ACC112 (cell line): ENCODE results near the gene CELSR1.

ENCODE experiments used
- H2AFZ ChIP-seq: fragments of 200-600 bp; sonication (generic); one replicate; pipeline ENCODE4 v1.6.0; 2017; ENCODE audit warnings: antibody characterized with exemption, low read length; ENCODE audit not compliant: unreplicated experiment
- H3K27ac ChIP-seq: fragments of 200-600 bp; sonication (generic); 2 replicates; pipeline ENCODE4 v1.5.1; 2014; ENCODE audit warnings: low read depth, mild to moderate bottlenecking, antibody characterized with exemption, low read length, moderate library complexity
- H3K27me3 ChIP-seq: fragments of 200-600 bp; sonication (generic); 2 replicates; pipeline ENCODE4 v1.6.1; 2014; ENCODE audit warnings: mild to moderate bottlenecking, antibody characterized with exemption, low read length, moderate library complexity, mixed read lengths; ENCODE audit not compliant: insufficient read depth
- H3K36me3 ChIP-seq: fragments of 200-600 bp; sonication (generic); 2 replicates; pipeline ENCODE4 v1.6.1; 2016; ENCODE audit warnings: mild to moderate bottlenecking, antibody characterized with exemption, low read length, moderate library complexity, mixed read lengths; ENCODE audit not compliant: insufficient read depth
- H3K4me1 ChIP-seq: fragments of 200-600 bp; sonication (generic); one replicate; pipeline ENCODE4 v1.6.1; 2016; ENCODE audit warnings: low read length, mixed read lengths; ENCODE audit not compliant: insufficient read depth, unreplicated experiment, control insufficient read depth
- H3K4me3 ChIP-seq: fragments of 200-600 bp; sonication (generic); 2 replicates; pipeline ENCODE4 v1.5.1; 2014; ENCODE audit warnings: mild to moderate bottlenecking, low read depth, low read length
- H3K79me2 ChIP-seq: fragments of 200-600 bp; sonication (generic); one replicate; pipeline ENCODE4 v1.6.0; 2016; ENCODE audit warnings: low read length; ENCODE audit not compliant: control insufficient read depth, unreplicated experiment, insufficient read depth

The CELSR1 gene

DNA sequence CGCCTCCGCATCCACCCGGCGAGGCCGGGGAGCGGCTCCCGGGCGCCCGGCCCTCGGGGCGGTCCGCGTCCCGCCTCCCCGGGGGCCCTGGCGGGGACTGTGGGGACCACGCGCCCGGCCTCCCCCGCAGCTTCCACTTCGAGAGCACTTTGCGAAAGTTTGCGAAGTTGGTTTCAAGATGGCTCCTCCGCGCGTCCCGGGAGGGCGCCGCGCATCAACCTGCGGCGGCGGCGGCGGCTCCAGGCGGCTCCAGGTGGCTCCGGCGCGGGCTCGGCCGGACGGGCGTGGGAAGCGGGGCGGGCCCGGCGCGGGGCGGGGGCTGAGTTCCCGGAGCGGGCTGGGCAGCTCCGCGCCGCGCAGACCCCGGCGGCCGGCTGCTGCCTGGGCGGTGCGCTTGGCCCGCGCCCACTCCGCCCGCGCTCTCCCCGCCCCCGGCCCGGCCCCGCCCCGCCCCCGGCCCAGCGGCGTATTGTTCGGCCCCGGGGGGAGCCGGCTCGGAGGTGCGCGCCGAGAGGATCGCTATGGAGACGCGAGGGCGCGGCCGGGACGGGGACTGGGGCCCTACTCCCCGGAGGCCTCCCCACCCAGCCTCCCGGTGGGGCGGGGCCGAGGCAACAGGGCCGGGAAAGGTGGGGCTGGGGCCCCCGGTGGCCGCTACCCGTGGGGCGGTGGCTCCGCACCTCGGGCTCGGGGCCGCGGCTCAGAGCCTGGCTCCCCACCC, at the start of gene CELSR1:
Gene CELSR1 (minus strand): TSS at position 396 of the 721 bp plus-strand sequence. CDS start 450 bp downstream, outside the sequence.
- Histone ChIP-seq H3K27ac (no peak within 1 kb of the TSS), H3K4me3 (peak within 1 kb of the TSS; percentile 63), H3K36me3 (no peaks in the 10 kb centered on the region), H3K27me3 (peaks cover 11% of the 10 kb centered on the region; the same call in 1 of the 2 replicates), H3K79me2 (no peaks in the 10 kb centered on the region), H2AFZ (no peak within 1 kb of the TSS), H3K4me1 (no peaks in the 10 kb centered on the region)

GRCh38 chr22:46587061-46587460, 49.6 kb upstream of the CELSR1 start:
- H3K4me3 ChIP-seq, result no peak overlapping the region
- peaks cover 3% of the 10 kb centered on the region for H3K4me1 ChIP-seq
- no peaks in the 10 kb centered on the region for H3K79me2 ChIP-seq
- H3K27me3 ChIP-seq, result no peaks in the 10 kb centered on the region
- no peak overlapping the region for H3K27ac ChIP-seq
- H3K36me3 ChIP-seq, result no peaks in the 10 kb centered on the region
- H2AFZ ChIP-seq, result no peak overlapping the region

DNA sequence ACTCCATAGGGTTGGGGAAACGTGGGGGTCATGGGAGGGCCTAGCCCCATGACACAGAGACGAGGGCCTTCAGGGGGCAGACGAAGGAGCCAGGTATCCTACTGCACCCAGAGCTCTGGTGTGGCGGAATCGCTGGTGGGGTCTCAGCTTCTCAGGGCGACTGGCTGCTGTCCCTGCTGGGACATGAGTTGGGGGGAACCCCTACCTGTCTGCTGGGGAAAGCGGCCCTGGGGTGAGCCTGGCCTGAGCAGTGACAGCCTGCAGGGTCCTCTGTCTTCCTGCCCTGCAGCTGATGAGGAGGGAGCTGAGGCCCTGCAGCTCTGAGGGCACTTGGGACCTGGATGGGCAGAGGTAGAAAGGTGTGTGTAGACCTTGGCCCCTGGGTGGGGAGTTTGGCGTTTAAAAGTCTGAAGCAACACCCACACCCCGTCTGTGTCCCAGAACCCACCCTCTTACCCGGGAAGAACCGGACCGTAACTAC, 49.2 kb upstream of the CELSR1 start:
- no peaks in the 10 kb centered on the region for H3K79me2 ChIP-seq
- no peak overlapping the region for H3K27ac ChIP-seq
- no peak overlapping the region for H3K4me3 ChIP-seq
- H2AFZ ChIP-seq, result no peak overlapping the region
- H3K27me3 ChIP-seq, result no peaks in the 10 kb centered on the region
- H3K4me1 ChIP-seq, result no peaks in the 10 kb centered on the region
- no peaks in the 10 kb centered on the region for H3K36me3 ChIP-seq

- Histone ChIP-seq H3K79me2 (no peaks in the 10 kb centered on the region), H3K4me3 (no peak overlapping the region), H3K36me3 (no peaks in the 10 kb centered on the region), H3K27me3 (no peaks in the 10 kb centered on the region), H3K4me1 (no peaks in the 10 kb centered on the region), H3K27ac (no peak overlapping the region), H2AFZ (no peak overlapping the region)
Measured at GRCh38 chr22:46586123-46586519, 48.7 kb upstream of the CELSR1 start.

DNA sequence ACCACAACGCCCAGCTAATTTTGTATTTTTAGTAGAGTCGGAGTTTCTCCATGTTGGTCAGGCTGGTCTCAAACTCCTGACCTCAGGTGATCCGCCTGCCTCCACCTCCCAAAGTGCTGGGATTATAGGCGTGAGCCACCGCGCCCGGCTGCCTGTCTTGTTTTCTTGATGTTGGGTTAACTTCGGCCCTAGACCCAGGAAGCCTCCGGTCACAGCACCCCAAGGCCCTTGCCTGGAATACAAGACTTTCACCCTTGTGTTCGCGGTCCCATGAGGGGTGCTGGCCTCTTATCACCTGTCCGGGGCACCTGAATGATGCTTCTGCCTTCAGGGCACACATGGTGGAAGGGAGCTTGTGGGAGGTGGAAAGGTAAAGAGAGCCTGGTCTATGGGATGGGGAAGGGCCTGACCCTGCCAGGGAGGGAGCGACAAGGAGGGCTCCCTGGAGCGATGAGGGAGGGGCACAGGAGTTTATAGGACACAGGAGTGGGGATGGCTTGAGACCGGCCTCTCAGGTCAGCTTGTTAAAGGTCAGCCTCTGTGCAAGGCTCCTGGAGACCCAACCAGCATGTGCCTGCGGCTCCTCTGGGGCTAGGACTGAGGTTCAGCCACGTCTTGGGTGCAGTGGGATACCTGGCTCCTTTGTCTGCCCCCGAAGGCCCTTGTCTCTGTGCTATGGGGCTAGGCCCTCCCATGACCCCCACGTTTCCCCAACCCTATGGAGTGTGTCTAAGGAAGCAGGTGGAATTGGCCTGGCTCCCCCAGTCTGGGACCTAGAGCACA, 48.1 kb upstream of the CELSR1 start:
- no peaks in the 10 kb centered on the region for H3K27me3 ChIP-seq
- H3K4me3 ChIP-seq, result no peak overlapping the region
- no peaks in the 10 kb centered on the region for H3K36me3 ChIP-seq
- no peak overlapping the region for H3K27ac ChIP-seq
- no peak overlapping the region for H2AFZ ChIP-seq
- H3K79me2 ChIP-seq, result no peaks in the 10 kb centered on the region
- H3K4me1 ChIP-seq, result no peaks in the 10 kb centered on the region

DNA sequence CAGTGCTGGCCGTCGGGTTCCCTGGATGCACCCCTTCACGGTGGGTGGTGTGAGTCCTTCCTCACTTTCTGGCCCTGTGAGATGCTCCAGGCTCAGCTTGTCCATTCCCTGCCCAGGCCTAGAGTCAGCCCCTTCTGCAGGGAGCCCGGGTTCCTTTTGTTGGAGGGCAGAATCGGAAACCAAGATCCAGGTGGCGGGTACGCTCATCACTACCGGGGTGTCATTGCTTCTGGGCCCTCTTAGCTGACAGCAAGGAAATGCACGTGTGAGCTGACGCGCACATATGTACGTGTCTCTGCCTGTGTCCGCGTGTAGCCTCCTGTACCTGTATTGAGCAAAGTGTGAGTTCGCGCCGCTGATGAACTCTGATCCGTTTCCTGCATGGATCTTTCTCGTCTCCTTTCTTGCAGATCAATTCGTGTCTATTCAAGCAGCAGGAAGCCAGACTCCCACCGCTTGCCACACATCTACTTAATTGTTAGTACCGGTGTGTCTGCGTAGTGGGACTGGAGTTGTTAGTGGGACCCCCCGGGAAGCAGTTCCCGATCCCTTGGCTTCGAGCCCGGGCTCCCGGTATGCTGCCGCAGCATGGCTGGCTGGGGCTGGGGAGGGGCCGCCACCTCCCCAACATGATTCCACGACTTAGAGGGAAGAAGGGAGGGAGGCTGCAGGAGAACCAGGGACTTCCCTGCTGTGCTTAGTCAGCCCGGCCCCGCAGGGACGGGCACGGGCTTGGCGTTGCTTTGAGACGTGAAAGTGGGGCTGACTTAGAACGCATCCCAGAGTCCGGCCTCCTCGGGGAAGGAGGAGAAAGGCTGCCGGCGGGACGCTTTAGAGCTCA, 46.9 kb upstream of the CELSR1 start:
- H2AFZ ChIP-seq, result no peak overlapping the region
- H3K4me3 ChIP-seq, result no peak overlapping the region
- no peaks in the 10 kb centered on the region for H3K36me3 ChIP-seq
- H3K27ac ChIP-seq, result no peak overlapping the region
- no peaks in the 10 kb centered on the region for H3K4me1 ChIP-seq
- H3K79me2 ChIP-seq, result no peaks in the 10 kb centered on the region
- no peaks in the 10 kb centered on the region for H3K27me3 ChIP-seq

DNA sequence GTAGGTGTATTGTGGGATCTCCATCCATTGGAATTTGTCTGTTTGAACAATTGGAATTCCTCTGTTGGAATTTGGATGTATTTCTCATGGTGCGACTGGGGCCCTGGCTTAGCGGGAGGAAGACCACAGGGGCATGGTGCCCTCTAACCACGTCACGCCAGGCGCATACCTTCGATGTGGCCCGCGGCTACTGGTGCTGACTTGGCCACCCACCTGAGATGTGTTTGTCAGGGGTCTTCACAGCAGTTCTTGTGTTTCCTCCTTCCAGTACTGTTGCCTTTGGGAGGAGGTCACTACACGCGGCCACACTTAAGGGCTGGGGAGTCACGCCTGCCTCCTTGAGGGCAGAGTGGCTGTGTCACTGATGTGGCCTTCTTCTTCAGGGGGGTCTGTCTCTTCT, 46.2 kb upstream of the CELSR1 start:
- no peak overlapping the region for H3K4me3 ChIP-seq
- H3K27ac ChIP-seq, result no peak overlapping the region
- no peaks in the 10 kb centered on the region for H3K36me3 ChIP-seq
- no peaks in the 10 kb centered on the region for H3K4me1 ChIP-seq
- no peak overlapping the region for H2AFZ ChIP-seq
- no peaks in the 10 kb centered on the region for H3K27me3 ChIP-seq
- H3K79me2 ChIP-seq, result no peaks in the 10 kb centered on the region

- no peaks in the 10 kb centered on the region for H3K79me2 ChIP-seq
- H3K27me3 ChIP-seq, result no peaks in the 10 kb centered on the region
- H2AFZ ChIP-seq, result no peak overlapping the region
- H3K4me3 ChIP-seq, result no peak overlapping the region
- peaks cover 6% of the 10 kb centered on the region for H3K4me1 ChIP-seq
- no peaks in the 10 kb centered on the region for H3K36me3 ChIP-seq
- H3K27ac ChIP-seq, result no peak overlapping the region
Measured at GRCh38 chr22:46582281-46582933, 45.0 kb upstream of the CELSR1 start.

DNA sequence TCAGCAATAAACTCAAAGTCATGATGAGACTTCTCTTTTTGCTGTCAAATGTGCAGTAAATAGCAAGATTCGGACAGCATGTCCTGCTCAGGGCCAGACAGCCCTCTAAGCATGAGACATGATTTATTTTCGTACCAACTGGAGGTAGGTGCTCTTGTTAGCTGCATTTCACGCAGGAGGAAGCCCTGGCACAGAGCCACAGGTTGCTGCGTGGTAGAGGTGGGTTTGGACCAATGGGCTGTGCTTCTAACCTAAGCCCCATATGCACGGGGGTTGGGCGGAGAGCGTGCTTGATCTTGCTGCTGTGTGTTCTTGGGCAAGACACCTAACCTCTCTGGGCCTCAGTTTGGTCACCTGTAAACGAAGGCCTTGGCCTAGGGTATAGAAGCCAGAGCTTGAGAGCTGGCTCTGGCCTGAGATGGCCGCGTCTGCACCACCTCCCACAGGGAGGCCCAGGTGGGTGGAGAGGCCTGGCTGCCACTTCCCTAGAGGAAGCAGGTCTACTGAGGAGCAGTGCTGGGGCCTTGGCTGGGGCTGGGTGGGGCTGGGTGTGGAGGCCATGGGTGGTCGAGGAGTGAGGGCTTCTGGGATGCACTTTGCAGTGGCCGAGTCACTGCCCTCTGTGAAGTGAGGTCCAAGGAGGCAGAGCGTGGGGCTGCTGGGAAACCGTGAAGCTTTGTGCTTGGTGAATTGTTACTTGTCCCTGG, 44.3 kb upstream of the CELSR1 start:
- Histone ChIP-seq H3K36me3 (no peaks in the 10 kb centered on the region), H3K4me3 (no peak overlapping the region), H3K79me2 (no peaks in the 10 kb centered on the region), H2AFZ (no peak overlapping the region), H3K4me1 (peaks cover 6% of the 10 kb centered on the region), H3K27me3 (no peaks in the 10 kb centered on the region), H3K27ac (no peak overlapping the region)
